H1 (cell line): Measurements from ENCODE around the gene PLEKHO1. TPM values are rescaled to one million over a fixed set of nuclear protein-coding genes. Genes with fewer than 3 reads are reported as not detected.

Experiments used
- ATF2 ChIP-seq: IDR thresholded peaks from 2 replicates; pipeline ENCODE4 v1.6.1; 2012; ENCODE audit warnings: low read length, inconsistent platforms
- CBX5 ChIP-seq: fragments of 300-800, 300-1000 bp; sonication (generic); IDR thresholded peaks from 2 replicates; pipeline ENCODE4 v1.7.1; 2016; ENCODE audit warnings: antibody characterized with exemption, low read length, low read depth
- CHD7 ChIP-seq: fragments of 300-600 bp; sonication (generic); IDR thresholded peaks from 2 replicates; pipeline ENCODE4 v1.7.1; 2012; ENCODE audit warnings: low read length, moderate library complexity, mild to moderate bottlenecking, inconsistent platforms; ENCODE audit not compliant: insufficient replicate concordance
- GTF2F1 ChIP-seq: IDR thresholded peaks from 2 replicates; pipeline ENCODE4 v1.6.1; 2012; ENCODE audit warnings: low read depth, low read length, improper control_type of control experiment, borderline replicate concordance
- POLR2AphosphoS5 ChIP-seq: IDR thresholded peaks from 2 replicates; pipeline ENCODE4 v1.6.1; 2011; ENCODE audit warnings: low read depth, low read length
- SIN3A ChIP-seq, 2 experiments: IDR thresholded peaks in 1 of 2; conservative IDR thresholded peaks in 1 of 2; 2 replicates each; pipeline ENCODE4 v1.6.1; 2011 to 2012; ENCODE audit warnings: low read length in 2 of 2, improper control_type of control experiment in 1 of 2, low read depth in 1 of 2, mild to moderate bottlenecking in 1 of 2
- SIRT6 ChIP-seq: IDR thresholded peaks from one replicate; pipeline ENCODE4 v1.7.1; 2012; ENCODE audit warnings: low read length, inconsistent platforms
- TAF1 ChIP-seq: IDR thresholded peaks from 2 replicates; pipeline ENCODE4 v1.6.1; 2011; ENCODE audit warnings: mild to moderate bottlenecking, low read depth, low read length
- polyA plus RNA-seq, 7 experiments: library from polyadenylated mRNA; depleted of rRNA in 3 of 7; stranded (reverse) in 5 of 7; unstranded in 2 of 7; fragments of >200 nt in 5 of 7; fragments of 200-250 nt in 2 of 7; gene quantifications; 1 replicate in 5 of 7; 2 replicates in 1 of 7; 4 replicates in 1 of 7; pipeline versions ENCODE4 v1.2.1 to v1.2.3, GENCODE V29; 2011 to 2013; ENCODE audit warnings: missing spikeins in 2 of 7, mixed read lengths in 2 of 7
- total RNA-seq: library from RNA; stranded (reverse); fragmentation: NEBNext Ultra II Directional; extraction: Animal tissue kit (Norgen Biotek cat#: 25700); gene quantifications from 2 replicates; pipeline ENCODE4 v1.2.1, GENCODE V29; 2021

The PLEKHO1 gene
- total and polyA plus RNA-seq, 2 of the 8 experiments (the other 6 are each of a cell fraction or from before 2014, with no cell fraction given) = 23.2 to 37.0 TPM

- no peak for TF ChIP-seq CHD7
- TF ChIP-seq POLR2AphosphoS5 = peak; percentile 83; the same call in 1 of the 2 replicates
- no peak for TF ChIP-seq TAF1
- no peak for TF ChIP-seq GTF2F1
- no peak for TF ChIP-seq SIRT6
- no peak for TF ChIP-seq SIN3A (conservative IDR thresholded peaks at IDR 0.05 in 1 of 2, IDR thresholded peaks at IDR 0.05 in 1 of 2; ENCODE audit: low read depth in 1 of 2, low read length in 2 of 2)
- 0 out of 2 replicates have a peak, but pooled peaks have one; percentile 1 for TF ChIP-seq ATF2
- no peak for TF ChIP-seq CBX5
Measured at GRCh38 chr1:150161747-150162581, 12.2 kb downstream of the PLEKHO1 start (continued).
